Activated naive CD8-positive, alpha-beta T cell treated with anti-CD3 and anti-CD28 coated beads, Interleukin-2, amount 50 U/mL, for 16 hours (primary cell): ENCODE measurements around the gene TRIM2.
A peak's percentile ranks its signal among the peaks of the same experiment; 100 is the strongest.

Experiments used
- DNase-seq: peaks from one replicate; pipeline ENCODE4 v3.0.0-alpha.2; 2020; ENCODE audit warnings: low read depth, low spot score

The TRIM2 gene

DNA sequence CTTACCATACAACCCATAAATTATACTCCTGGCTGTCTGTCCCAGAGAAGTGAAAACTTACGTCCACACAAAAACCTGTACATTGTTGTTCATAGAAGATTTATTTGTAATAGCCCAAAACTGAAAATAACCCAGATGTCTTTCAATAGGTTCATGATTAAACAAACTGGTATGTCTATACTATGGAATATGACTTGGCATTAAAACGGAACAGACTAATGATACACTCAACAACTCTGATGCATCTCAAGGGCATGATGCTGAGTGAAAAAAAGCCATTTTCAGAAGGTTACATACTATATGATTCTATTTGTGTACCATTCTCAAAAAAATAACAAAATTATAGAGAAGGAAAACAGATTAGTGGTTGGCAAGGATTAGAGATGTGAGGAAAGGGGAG is 128.7 kb downstream of the TRIM2 start:
- no peak for DNase-seq

DNA sequence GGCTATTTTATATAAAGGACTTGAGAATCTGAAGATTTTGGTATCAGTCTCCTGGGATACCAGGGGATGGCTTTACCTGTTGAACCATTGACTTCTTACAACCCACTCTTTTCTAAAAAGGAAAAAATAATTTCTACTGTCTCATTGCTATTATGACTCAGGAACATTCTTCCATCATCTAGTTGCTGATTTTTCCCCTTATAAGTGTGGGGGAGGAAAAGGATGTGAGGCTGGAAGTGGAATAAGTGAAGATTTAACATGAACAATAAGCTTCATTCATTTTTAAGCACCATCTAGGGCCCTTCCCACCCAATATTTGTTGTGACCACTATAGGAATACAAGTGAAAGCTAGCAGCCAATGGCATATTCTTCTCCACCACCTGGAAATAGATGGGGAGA is 129.6 kb downstream of the TRIM2 start:
- DNase-seq: no peak

DNA sequence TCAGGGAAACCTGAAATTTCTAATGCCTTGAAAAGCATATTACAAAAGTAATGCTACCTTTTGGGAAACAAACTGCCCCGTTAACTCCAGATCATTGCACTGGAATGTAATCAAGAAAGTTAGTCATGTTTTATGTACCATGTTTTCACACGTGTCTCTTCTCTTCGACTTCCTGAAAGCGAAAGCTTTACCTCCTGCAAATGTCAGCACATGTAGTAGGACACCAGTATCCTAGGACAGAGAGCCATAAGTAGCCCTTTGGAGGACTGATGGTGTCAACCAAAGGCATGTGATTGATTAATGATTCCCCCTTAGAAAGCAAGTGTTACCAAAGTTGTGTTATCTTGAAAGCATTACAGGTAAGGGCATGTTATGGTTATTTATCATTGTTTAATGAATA is 131.4 kb downstream of the TRIM2 start:
- no peak for DNase-seq

DNA sequence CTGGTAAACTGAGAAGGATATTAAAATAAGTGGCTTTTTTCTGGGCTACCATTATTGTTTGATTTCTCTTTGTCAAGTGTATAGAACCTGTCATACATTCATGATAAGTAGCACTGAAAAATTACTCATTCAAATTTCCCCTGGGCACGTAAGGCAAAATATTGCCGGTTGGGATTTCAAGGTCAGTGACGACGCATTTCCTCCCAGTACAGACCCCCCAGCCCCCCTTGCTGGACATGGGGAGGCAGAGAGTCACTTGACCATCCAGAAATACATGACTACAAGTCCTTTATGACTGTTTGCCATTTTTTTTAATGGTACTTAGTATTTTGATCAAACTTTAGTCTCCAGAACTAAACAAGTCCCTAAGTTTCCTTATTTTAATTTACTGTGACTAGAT is 133.4 kb downstream of the TRIM2 start:
- DNase-seq: no peak

DNA sequence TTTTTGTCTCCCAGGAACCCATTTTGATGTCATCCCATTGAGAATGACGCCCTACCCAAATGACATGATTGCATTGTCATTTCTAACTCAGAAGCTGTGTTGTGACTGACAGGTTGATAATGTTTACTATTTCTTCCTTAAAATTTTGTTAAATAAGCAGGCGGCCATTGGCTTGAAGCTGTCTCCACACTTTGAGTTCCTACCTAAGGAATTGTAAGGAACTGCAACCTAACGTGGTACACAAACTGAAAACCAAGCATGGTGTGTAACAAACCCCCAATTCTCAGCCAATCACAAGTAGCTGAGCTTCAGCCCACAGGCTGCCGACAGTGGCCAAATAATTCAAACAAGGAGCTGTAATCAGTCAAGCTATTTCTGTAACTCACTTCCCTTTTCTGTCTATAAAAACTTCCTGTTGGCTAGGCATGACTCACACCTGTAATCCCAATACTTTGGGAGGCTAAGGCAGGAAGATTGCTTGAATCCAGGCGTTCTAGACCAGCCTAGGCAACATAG is 137.4 kb downstream of the TRIM2 start:
- DNase-seq: no peak

DNA sequence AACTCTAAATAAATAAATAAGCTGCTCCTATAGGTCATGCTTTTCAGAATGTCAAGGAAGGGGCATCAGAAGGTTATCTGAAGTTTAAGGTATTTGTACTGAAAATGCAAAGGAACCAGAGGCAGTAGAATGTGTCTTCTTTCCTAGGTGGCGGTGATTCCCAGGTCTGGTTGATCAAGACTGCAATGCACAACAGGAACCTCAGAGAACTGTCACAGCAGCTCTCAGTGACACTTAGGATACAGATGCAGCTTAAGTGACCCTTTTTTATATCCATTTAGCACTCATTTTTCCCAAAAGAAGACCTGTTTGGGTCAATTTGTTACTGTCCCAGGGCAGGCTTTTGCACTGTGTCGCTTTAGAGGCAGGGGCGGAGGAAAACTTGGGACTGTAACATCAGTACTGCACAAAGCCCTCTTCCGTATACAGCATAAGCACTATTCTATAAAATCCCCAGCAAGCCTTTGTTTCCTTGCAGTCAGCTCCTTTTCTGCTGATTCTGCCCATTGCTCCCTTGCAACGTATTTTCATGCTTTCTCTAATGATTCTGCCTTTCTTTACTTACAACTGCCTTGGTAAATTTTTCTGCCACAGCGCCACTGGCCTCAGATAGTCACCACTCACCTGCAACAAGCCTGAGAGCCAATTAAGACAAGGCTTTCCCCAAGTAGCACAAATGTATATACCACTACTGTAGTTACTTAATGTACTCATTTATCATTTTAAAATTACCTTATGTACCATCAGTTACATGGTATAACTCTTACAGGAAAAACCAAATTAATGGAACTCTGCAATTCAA is 138.7 kb downstream of the TRIM2 start:
- DNase-seq: no peak

DNA sequence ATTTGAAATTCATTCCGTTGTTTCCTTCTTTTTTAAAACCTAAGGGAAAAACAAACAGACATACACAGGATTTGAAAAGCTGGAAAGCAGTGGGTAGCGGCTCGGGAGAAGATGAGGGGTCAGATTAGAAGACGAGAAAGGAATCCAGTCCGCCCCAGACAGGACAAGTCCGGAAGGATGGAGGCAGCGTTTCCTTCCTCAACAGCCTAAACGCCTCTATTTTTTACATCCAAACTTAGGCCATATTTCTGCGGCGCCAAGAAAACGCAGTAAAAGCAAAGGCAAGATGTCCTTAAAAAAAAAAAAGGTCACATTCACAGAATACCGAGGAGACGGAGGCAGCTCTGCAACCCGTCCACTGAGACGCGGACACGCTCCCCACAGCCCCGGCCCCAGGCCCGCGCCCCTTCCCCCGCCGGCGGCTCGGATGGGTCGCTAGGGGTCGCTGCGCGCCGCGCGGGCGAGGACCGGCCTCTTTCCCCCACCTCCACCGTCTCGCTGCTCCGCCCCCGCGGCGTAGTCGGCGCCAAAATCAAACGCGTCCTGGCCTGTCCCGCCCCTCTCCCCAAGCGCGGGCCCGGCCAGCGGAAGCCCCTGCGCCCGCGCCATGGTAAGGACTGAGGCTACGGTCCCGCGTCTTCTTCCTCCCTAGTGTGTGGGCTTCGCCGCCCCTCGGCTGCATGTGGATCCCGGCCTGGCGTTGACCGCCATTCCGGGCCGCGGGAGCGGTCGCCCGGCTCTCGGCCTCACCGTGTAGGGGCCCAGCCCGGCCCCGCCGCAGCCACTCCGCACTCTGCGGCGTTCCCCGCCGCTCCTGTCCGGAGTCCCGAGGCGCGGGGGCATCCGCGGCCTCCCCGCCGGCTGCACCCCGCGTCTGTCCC is 140.1 kb downstream of the TRIM2 start, which contains the start of gene MND1:
MND1 (plus strand) TSS at position 558 of the 881 bp plus-strand sequence; CDS start at position 608, 50 bp downstream.
- DNase-seq: peak; percentile 76

DNA sequence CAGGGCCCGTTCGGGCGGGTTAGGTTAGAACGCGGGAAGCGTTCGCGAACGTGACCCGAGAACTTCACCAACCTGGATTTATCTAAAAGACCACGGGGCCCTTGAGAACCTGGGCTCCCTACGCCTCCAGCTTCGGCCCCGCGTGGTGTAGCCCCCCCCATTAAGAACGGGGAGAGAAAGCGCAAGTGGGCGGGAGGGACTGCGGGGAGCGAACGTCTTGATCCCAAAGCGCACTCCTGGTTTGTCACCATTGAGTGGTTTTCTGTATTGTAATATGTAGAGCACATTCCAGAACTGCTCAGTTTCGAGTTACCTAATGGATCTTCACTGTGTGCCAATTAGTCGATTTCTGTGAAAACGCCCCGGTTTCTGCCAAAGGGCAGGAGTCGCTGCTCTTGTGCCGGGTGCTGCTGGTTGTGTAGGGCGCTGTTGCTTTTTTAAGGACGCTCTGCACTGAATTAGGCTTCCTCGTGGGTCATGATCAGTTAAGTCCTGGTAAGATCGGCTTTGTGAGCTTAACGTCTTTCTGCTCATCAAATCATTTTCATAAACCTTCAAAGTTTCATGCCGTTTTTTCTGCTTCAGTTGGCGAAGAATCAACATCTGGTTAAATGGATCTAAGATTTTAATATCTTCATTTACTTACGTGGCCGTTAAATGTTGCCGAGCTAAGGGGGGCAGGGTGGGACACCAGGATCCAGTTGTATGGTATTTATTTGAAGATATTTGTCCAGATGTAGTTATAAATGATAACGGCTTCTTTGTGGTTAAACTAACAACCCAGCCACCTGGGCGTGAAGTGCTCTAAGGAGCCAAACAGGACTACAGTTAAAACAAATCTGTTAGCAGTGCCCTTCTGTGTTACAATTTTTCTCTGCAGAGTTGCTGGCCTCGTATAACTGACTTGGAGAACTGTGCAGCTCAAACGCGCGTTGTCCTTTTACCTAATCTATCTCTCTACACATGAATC is 141.1 kb downstream of the TRIM2 start:
- DNase-seq: peak; percentile 9

DNA sequence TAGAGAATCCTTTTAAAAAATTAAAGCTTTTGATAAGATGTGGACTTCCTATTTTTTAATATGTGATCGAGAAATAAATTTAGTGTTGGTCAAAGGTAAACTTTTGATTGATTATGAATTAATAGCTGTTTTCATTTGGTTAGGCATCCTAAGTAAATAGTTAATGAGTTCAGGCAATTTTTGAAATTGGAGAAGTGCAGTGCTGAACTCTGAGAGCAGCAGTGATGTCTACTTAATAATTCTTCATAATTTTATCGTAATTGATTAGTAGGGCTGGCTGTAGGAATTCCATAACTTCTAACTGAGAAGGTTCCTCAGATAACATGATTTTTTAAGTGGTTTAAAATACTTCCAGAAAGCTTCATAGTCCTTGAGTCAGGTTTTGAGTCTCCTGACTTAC is 141.8 kb downstream of the TRIM2 start:
- DNase-seq: no peak

DNA sequence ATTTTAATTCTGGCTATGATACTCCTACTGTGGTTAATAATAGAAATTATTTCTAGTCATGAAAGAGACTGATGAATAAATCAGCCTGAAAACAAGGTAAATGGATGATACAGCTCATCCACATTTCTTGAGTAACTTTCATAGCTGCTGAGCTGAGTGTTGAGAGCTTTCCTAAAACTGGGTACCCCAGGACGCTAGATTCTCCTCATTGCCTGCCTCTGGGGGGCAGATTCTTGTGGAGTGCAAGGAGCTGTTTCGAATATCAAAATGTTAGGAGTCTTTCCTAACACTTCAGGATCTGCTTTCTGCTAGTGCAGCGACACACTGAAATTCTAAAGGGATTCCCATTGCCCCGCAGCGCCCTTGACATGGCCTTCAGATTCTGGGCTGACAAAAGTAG is 142.3 kb downstream of the TRIM2 start:
- DNase-seq: no peak

DNA sequence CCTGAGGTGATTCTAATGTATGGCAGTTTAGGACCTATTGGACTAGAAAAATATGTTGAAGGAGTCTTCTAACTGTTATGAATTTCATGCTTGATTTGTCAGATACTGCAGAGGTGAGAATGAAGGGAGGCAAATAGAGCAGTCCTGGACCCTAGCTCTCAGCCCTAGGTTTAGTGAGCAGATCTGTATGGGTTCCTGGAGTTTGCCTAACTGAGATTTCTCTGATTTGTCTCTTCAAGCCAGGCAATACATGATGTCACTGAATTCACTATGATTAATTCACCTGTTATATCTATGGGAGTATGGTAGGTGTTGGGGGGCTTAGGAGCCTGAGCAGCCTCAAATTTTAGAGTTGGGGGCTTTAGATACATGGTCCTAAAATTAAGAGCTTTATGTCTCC is 142.9 kb downstream of the TRIM2 start:
- DNase-seq: no peak

DNA sequence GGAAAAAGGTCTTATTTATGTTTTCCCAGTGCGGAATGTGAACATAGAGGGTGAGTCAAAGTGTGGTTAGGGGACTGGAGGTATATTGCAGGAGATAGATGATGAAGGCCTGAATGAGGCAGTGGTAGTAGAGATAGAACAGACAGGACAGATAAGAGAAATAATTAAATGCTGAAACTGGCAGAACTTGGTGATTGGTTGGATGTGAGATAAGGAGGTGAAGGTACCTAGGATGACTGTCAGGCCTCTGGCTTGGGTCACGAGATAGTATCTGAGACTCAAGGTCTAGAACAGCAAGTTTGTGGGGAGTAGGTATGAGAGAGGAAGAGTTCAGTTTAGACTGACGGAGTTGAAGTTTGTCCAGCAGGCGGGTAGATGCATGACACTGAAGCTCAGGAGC is 143.8 kb downstream of the TRIM2 start:
- no peak for DNase-seq

DNA sequence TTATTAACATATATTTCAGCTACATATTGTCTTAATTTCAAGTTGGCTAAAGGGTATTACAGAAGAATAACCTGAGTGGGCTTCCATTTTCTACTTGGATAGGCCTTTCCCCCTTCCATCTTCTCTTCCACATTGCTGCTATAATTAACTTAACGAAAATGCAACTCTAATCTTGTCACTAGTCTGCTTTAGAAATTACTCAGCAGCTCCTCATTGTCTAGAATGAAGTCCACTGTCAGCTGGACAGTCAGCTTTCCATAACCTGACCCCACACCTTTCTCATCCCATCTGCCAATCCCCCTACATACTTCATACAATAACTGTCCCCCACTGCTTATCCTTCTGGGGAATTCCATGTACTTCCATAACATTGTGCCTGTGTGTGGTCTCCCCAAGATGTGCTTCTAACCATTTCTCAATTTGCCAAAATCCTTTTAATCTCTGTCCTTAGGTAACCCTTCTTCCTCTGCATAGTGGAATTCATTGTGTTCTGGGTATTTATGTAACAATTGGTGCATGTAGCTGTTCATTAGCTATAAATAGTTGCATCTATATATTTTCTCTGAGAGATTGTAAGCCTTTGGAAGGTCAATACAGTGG is 145.1 kb downstream of the TRIM2 start:
- DNase-seq: no peak

DNA sequence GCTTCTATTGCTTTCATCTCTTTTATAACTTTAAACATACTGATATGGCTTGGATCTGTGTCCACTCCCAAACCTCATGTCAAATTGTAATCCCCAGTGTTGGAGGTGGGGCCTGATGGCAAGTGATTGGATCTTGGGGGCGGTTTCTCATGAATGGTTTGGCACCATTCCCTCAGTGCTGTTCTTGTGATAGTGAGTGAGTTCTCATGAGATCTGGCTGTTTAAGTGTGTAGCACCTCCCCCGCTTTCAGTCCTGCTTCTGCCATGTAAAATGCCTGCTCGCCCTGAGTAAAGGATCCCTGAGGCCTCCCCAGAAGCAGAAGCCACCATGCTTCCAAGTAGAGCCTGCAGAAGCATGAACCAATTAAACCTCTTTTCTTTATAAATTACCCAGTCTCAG is 157.9 kb downstream of the TRIM2 start:
- no peak for DNase-seq

DNA sequence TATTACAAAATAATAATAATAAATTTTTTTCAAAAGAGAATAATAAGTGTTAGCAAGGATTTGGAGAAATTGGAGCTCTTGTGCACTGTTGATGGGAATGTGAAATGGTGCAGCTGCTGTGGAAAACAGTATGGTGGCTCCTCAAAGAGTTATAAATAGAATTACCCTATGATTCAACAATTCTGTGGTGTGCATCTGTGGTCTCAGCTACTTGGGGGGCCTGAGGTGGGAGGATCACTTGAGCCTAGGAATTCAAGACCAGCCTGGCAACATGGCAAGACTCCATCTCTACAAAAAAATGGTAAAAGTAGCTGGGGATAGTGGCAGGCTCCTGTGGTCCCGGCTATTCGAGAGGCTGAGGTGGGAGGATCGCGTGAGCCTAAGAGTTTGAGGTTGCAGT is 159.8 kb downstream of the TRIM2 start:
- DNase-seq: no peak

DNA sequence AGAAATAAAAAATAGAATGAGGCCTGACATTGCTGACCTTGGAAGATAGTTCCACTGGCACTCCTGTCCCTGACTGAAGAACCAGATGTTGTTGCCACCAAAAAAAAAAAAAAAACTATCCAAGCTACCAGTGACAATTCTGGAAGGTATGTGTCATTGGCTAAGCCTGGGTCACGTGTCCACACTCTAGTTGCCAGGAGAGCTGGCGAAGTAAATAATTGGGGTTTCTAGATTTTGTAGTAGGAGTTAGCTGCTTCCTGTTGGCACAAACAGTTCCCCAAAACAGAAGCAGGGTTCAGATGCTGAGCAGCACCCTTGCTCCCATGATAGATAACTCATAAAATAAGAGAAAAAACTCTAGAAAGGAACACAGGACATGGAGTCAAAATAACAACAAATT is 160.8 kb downstream of the TRIM2 start:
- DNase-seq: no peak

DNA sequence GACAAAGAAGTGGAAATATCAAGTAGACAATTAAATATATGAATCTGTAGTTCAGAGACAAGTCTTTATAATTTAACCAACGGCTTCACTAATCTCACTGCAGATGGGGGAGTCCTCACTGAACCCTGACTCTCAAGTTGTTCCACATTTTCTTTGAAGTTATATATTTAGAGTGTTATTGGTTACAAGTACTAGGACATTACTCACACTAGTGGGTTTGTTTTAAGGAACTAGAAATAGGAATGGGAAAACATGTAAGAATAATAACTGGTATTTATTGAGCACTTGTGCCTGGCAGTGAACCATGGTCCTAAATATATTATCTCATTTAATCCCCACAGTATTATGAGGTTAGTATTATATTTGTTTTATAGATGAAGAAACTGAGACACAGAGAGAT is 162.2 kb downstream of the TRIM2 start:
- DNase-seq: no peak

DNA sequence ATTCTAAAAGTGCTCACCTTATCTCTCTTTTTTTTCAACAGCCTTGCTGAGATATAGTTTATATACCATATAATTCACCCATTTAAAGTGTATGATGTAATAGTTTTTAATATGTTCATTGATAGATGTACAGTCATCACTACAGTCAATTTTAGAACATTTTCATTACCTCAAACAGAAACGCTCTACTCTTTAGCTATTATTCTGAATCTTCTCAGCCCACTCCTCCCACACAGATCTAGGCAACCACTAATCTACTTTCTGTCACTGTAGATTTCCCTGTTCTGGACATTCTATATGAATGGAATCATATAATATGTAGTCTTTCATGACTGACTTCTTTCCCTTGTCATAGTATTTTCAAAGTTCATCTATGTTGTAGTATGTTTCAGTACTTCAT is 162.8 kb downstream of the TRIM2 start:
- DNase-seq: no peak

DNA sequence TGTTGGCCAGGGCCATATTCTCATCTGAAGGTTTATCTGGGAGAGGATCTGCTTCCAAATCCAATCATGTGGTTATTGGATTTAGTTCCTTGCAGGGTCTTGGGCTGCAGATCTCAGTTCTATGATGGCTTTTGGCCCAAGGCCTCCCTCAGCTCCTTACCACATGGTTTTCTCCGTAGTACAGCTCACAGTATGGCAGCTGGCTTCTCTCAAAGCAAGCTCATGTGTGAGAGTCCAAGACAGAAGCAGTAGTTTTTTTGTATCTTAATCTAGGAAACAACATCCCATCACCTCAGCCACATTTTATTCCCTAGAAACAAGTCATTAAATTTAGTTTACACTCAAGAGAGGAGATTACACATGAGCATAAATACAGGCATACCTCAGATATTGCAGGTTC is 164.8 kb downstream of the TRIM2 start:
- DNase-seq: no peak

DNA sequence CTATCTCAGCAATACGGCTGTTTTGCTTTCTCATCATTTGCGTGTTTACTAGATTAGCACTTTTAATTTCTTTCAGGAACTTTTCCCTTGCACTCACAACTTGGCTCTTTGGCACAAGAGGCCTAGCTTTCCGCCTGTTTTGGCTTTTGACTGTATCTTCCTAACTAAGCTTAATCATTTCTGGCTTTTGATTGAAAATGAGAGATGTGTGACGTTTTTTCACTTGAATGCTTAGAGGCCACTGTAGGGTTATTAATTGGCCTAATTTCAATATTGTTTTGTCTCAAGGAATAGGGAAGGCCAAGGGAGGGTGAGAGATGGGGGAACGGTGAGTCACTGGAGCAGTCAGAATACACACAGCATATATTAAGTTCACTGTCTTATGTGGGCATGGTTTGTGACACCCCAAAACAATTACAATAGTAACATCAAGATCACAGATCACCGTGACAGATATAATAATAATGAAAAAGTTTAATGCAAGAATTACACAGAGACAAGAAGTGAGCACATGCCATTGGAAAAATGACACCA is 167.5 kb downstream of the TRIM2 start:
- DNase-seq: no peak
